GM19238 (cell line): ENCODE results near the gene TRABD2B.

ENCODE experiments used
- DNase-seq: peaks from one replicate; pipeline ENCODE4 v3.0.0; 2011; ENCODE audit warnings: low spot score; ENCODE audit not compliant: insufficient read length

The TRABD2B gene

GRCh38 chr1:47830641-47831333, 166.4 kb downstream of the TRABD2B start:
- DNase-seq, result no peak

DNA sequence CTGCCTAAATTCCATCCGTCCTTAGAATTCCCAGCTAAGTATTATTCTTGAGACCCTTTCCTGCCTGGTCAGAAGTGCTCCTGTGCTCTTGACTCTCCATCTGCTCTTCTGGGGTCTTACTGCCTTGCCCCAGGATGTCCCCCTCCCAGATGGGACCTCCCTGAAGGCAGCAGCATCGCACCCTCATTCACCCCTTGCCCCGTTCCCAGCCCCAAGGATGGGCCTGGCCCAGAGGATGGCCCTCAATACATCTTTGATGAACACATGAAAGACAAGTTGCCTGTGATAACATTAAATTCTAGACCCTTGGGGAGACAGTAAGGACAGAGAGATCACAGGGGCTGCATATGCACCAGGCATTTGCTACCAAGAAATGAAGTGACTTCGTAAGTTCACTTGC, 167.2 kb downstream of the TRABD2B start:
- no peak for DNase-seq

GRCh38 chr1:47828978-47829377, 168.2 kb downstream of the TRABD2B start:
- DNase-seq, result no peak

DNA sequence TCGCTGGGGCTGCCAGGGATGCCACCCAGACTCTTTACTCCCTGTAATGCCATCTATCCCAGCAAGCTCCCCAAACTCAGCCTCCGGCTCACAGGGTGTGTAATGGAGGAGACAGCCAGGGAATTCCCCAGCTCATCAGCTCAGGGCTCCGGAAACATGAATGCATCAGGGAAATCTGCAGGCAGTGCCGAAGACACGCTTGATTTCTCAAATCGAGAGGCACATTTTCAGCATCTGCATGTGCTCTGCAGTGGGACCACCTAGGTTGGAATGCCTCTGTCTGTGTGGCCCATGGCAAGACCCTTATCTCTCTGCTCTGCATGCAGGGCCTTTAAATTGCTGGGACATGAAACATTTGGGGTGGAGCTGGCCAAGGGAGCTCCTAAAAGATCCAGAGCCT, 170.1 kb downstream of the TRABD2B start:
- DNase-seq, result no peak

GRCh38 chr1:47824716-47825115, 172.5 kb downstream of the TRABD2B start:
- no peak for DNase-seq

DNA sequence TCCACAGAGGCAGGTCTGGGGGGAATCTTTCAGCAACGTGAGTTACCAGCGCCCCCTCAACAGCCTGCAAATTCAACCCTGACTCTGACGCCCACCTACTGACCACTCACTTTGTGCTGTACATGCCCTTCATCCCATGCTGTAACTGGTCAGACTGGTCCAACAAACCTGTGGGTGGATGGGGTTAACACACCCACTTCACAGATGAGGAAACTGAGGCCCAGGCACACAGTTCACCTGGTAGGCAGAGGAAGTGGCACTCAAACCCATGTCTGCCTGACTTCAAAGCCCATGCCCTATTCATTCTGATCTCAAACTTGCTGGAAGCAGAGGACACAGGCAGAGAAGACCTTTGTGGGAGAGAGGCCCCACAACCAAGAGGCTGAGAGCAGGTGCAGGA, 172.9 kb downstream of the TRABD2B start:
- DNase-seq, result no peak

GRCh38 chr1:47823040-47823808, 174.0 kb downstream of the TRABD2B start:
- no peak for DNase-seq

DNA sequence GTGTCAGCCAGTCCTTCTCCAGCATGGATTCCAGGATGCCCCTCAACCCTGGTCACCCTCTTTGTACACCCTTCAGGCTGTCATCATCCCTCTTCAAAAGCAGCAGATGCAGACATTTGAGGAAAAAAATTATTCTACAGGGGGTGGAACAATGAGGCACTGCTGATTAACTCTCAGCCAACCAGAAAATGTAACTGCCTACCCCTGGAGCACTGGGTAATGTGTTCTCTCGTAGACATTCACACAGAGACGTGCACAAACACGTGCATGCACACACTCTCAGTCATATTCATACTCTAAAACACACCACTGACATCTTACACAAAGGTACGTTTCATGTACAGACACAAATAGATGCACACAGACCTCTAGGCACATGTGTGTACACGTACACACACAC, 175.4 kb downstream of the TRABD2B start:
- DNase-seq, result no peak

GRCh38 chr1:47819574-47819888, 177.7 kb downstream of the TRABD2B start:
- no peak for DNase-seq

GRCh38 chr1:47818682-47819573, 178.3 kb downstream of the TRABD2B start:
- DNase-seq, result no peak

DNA sequence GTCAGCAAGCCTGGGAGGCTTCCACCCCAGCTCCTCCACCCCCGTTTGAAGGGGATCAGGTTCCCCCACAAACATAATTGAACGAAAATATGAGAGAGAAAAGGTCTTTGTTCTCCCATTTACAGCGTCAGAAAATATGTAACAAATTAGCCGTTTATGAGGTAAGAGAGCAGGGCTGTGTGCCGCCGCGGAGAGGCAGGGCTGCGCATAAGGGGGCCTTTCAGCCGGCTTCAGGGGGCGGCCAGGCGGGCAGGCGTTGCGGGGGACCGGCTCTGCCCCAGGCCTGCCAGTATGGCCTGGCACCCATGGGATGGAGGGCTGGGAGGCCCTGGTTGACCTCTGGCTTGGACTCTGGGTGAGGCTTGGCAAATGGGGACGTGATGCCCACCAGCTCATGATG, 179.3 kb downstream of the TRABD2B start:
- DNase-seq, result no peak

DNA sequence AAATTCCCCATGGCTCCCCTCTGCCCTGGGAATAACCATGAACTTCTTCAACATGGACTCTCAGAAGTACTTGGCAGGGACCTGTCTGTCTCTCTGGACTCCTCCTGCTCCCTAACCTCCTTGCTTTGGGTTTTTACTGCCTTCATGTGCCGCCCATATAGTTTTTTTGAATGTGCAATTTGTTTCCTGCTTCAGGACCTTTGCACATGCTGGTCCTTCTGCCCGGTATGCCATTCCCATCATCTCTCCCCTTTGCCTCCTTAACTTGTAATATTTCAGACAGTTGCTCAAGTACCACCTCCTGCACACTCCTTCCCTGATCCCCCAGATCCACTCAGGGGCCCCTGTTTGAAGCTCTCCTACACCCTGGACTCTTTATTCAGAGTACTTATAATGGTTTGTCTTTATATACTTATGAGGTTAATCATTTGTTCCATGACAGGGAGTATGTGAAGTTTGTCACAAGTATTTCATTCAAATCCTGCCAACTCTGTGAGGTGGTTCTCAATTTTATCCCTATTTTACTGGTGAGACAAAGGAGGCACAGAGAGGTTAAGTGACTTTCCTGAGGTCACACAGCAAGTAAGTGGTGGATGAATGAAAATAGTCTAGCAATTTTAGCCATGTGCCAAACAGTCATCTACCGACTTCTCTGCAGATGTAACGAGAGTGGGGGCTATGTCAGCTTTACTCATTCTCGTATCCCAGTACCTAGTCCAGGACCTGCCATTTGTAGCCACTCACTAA, 180.7 kb downstream of the TRABD2B start:
- DNase-seq, result no peak

DNA sequence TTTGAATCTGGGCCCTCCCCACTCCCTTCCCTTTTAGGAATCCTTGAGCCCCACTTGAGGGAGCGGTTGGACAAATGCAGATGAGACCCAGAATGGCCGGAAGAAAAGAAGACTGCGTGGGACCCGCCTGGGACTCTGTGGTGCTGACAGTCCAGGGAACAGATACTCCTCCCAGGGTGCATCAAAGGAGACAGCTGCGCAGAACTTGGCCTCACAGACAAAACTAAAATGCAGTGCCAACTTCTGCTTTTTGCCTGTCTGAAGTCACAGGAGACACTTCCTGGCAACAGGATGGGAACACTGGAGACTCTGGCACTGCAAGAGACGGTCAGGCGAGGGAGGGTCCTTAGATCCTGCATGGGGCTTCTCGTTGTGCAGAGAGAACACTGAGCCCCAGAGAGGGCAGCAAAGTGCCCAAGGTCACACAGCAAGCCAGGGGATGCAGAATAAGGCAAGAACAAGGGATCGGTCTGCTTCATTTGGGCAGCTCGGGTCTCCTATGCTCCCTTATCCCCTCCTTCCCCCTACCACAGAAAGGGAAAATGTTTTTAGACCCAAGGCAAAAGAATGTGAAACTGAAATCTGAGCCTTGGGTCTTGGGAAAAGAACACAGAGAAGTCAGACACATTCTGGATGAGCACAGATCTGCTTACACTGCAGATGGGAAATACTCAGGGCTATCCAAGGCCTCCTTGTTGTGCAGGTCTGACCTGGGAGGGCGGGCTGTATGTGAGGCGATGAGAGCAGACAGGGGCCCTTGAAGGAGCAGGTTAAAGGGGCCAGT, 182.4 kb downstream of the TRABD2B start:
- no peak for DNase-seq

DNA sequence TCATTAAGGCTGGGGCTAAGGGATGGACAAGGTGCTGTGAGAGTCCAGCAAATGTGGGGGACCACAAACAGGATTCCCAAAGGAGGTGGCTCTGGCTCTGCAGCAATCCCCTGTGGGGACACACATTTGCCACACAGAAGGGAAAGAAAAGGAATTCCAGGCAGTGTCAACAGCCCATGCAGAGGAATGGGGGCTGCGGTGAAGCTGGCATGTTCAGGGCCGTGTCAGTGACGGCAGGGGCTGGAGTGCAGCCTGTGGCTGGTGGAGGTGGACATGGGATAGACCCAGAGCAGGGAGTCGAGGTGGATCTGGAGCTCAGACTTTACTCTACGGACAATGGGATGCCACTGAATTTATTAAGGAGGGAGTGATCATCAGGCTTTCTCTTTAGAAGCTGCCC, 183.2 kb downstream of the TRABD2B start:
- DNase-seq, result no peak

DNA sequence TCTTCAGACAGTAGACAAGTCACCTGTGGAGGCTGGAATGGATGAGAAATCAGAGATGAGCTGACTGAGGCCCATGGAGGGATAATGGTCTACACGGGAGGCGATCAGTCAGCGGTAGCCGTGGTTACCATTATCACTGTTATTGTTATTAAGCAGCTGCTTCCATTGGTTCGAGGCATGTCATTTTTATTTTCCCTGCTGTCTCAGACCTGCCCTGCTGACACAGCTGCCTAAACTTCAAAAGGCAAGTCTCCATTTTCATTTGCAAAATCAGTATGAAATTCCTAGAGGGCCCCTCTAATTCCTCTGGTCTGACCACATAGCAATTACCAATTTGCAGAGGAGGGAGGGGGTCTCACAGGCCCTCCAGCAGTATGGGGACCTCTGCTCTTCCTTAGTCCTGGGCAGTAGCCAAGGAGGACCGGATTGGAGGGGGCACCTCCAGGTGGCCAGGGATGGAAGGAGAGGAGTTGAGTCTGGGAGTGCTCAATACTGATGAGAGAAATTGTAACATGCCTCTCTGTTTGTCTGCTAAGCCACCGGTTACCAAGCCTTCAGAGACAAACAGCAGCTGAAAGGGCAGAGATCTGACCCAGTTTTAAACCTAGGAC, 184.2 kb downstream of the TRABD2B start:
- no peak for DNase-seq

DNA sequence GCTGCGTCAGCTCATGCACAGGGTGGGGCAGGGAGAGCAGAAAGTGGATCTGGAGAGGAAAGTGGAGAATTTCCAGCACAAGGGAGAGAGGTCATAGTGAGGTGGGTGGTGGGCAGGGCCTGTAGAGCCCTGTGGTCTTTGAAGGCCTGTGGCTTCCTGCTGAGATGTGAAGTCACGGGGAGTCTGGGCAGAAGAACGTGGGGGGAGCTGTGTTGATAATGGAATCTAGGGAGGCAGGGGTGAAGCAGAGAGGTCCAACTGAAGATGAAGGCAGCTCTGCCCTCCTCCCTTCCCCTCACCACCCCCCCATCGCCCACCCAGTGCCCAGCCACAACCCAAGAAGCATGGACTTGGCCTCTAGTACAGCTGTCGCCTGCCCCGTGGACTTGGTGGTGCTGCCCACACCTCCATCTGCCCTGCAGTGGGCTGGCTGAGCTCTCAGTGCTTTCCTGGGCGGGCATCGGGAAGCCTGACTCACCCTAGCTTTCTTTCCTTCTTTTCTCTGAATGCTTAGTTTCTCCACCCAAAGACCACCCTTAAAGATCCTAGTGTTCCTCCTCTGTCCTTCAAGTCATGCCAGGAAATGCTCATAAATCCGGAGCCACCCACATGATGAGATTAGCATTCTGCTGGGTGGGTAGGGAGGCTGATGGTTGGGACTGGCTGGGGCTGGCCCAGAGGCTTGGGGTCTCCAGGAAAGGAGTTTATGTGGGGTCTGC, 186.1 kb downstream of the TRABD2B start:
- DNase-seq, result no peak

DNA sequence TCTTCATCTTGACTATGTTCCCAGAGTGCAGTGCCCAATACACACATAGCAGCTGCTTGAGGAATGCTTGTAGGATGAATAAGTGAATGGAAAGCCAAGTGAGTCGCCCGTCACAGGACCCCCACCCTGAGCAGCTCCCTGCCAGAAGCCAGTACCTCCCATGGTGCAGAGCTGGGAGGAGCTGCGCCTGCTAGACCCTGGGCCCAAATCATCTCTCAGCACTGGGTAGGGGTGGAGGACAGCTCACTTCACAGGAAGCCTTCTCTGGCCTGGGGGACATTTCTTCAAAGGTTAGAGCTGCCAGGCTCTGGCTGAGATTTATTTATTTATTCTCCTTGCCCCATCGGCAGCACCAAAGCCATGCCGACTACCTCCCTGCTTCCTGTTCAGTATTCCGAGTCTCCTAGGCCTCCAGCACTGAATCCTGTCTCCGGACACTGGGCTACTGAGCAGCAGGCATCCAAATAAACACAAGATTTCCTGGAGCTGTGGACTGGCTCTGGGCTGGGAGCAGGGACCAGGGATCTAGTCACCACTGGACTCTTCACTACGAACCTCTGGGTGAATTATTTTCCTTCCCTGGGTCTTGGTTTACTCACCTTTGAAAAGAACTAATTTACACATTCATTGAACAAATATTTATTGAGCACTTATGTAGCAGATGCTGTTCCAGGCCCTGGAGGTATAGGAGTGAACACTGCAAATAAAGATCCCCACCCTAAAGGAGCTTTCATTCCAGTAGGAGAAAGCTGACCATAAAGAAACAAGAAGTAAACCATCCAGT, 187.7 kb downstream of the TRABD2B start:
- no peak for DNase-seq

DNA sequence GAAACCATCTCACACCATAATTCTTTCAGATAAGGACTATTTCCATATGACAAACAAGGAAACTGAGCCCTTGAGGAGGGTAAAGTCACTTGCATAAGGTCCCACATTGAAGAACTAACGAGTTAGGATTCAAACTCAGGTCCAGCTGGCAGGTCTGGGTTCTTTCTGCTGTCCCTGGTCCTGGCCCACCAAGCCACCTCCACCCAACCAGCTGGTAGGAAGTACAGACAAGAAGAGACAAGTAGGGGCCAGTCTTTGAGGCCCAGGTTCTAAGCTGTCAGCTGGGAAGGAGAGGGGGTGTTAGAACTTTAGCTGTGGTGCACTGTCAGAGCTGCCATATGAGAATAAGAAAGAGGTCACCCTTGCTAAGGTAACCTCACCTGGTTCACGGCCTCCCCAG, 188.6 kb downstream of the TRABD2B start:
- DNase-seq, result no peak

DNA sequence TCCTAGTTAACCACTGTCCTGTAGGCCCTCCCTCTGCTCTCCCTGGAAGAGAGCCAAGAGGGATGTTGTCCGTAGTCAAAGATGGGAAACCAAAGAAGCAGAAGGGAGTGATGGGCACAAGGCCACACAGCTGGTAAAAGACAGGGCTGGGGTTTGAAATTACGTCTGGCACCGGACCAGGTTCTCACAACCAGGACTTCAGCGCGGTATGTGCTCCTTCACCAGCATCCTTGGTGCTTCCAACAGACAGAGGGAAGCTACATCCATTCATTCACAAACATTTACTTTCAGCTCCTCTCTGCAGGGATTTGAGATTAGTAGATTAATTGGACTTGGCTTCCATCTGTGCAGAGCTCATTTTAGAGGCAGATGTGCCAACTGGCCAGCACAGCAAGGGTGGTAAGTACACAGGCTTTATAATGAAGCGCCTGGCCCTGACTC, 191.2 kb downstream of the TRABD2B start:
- DNase-seq, result no peak
